CD4-positive, alpha-beta T cell treated with Interleukin-6 for 4 hours (primary cell): ENCODE data around the gene PIAS4.
"Not testable (repeated sequence)": the region's sequence is repeated elsewhere in the genome, so short reads cannot be mapped to it uniquely, and the experiment has no call there.

Source experiments
- DNase-seq: peaks from one replicate; pipeline ENCODE4 v3.0.0-alpha.2; 2020; ENCODE audit warnings: mixed read lengths

The PIAS4 gene

GRCh38 chr19:4007021-4007835, at the start of gene PIAS4:
Gene PIAS4, plus strand, starts transcription at chr19:4007736. Its CDS starts 25 bp downstream, at chr19:4007761.
- peak; percentile 98 for DNase-seq

- no peak for DNase-seq
Measured at GRCh38 chr19:3958836-3959765, 48.4 kb upstream of the PIAS4 start.

GRCh38 chr19:3959766-3960131, 47.8 kb upstream of the PIAS4 start:
- DNase-seq, result no peak

- no peak for DNase-seq
Measured at GRCh38 chr19:3961007-3961406, 46.5 kb upstream of the PIAS4 start.

GRCh38 chr19:3963458-3964255, 43.9 kb upstream of the PIAS4 start:
- no peak for DNase-seq

- DNase-seq, result no peak
Measured at GRCh38 chr19:3964256-3965194, 43.0 kb upstream of the PIAS4 start.

GRCh38 chr19:3966051-3967017, 41.2 kb upstream of the PIAS4 start:
- DNase-seq, result no peak

GRCh38 chr19:3967983-3968382, 39.6 kb upstream of the PIAS4 start:
- not testable (repeated sequence) for DNase-seq

GRCh38 chr19:3968556-3969434, 38.7 kb upstream of the PIAS4 start:
- no peak for DNase-seq

- DNase-seq, result no peak
Measured at GRCh38 chr19:3969435-3970312, 37.9 kb upstream of the PIAS4 start.

GRCh38 chr19:3970313-3970807, 37.2 kb upstream of the PIAS4 start:
- DNase-seq, result no peak

- peak; percentile 94 for DNase-seq
Measured at GRCh38 chr19:3970808-3971598, 36.5 kb upstream of the PIAS4 start, which contains the start of gene DAPK3. Gene DAPK3, minus strand, starts transcription at chr19:3971099. Its CDS starts 1,364 bp downstream, at chr19:3969735.

GRCh38 chr19:3975144-3975543, 32.4 kb upstream of the PIAS4 start:
- DNase-seq, result no peak

- no peak for DNase-seq
Measured at GRCh38 chr19:3975637-3976087, 31.9 kb upstream of the PIAS4 start.

- no peak for DNase-seq
Measured at GRCh38 chr19:3976495-3977241, 30.9 kb upstream of the PIAS4 start.
